HG02763 (cell line): ENCODE measurements around the gene BIRC5.
"Not testable (repeated sequence)": the region's sequence is repeated elsewhere in the genome, so short reads cannot be mapped to it uniquely, and the experiment has no call there.

Experiments
- ATAC-seq: cut with Tn5 transposase; IDR thresholded peaks from one replicate; pipeline ENCODE4 v1.9.1; 2021; ENCODE audit warnings: mild to moderate bottlenecking, moderate library complexity; ENCODE audit not compliant: unreplicated experiment

BIRC5 gene

GRCh38 chr17:78238823-78239488, 24.9 kb downstream of the BIRC5 start:
- ATAC-seq: no peak

GRCh38 chr17:78239489-78239931, 25.5 kb downstream of the BIRC5 start:
- no peak for ATAC-seq

GRCh38 chr17:78240012-78240655, 26.1 kb downstream of the BIRC5 start:
- no peak for ATAC-seq

- no peak for ATAC-seq
Measured at GRCh38 chr17:78240839-78241238, 26.8 kb downstream of the BIRC5 start.

GRCh38 chr17:78241277-78242023, 27.4 kb downstream of the BIRC5 start:
- ATAC-seq: no peak

- ATAC-seq: no peak
Measured at GRCh38 chr17:78242024-78242742, 28.1 kb downstream of the BIRC5 start.

GRCh38 chr17:78247304-78247703, 33.3 kb downstream of the BIRC5 start:
- ATAC-seq: no peak

- ATAC-seq: no peak
Measured at GRCh38 chr17:78248051-78248914, 34.2 kb downstream of the BIRC5 start.

GRCh38 chr17:78249074-78249817, 35.2 kb downstream of the BIRC5 start:
- ATAC-seq: no peak

GRCh38 chr17:78249818-78250806, 36.1 kb downstream of the BIRC5 start:
- no peak for ATAC-seq

GRCh38 chr17:78250891-78251772, 37.1 kb downstream of the BIRC5 start:
- peak; percentile 50 for ATAC-seq

GRCh38 chr17:78251773-78252103, 37.7 kb downstream of the BIRC5 start:
- no peak for ATAC-seq

- no peak for ATAC-seq
Measured at GRCh38 chr17:78252111-78252634, 38.1 kb downstream of the BIRC5 start.

- ATAC-seq: no peak
Measured at GRCh38 chr17:78252701-78253635, 38.9 kb downstream of the BIRC5 start.

- not testable (repeated sequence) for ATAC-seq
Measured at GRCh38 chr17:78253636-78253945, 39.5 kb downstream of the BIRC5 start.

- ATAC-seq: peak; percentile 35
Measured at GRCh38 chr17:78253946-78254672, 40.1 kb downstream of the BIRC5 start.
